HL-60 (cell line): ENCODE data around the gene MTMR11.
A peak's percentile ranks its signal among the peaks of the same experiment; 100 is the strongest.
"Not testable (repeated sequence)": the region's sequence is repeated elsewhere in the genome, so short reads cannot be mapped to it uniquely, and the experiment has no call there.

Experiments used
- DNase-seq, 2 experiments: peaks; one replicate each; pipeline ENCODE4 v3.0.0-alpha.2; 2010 to 2020; ENCODE audit warnings: low read depth in 1 of 2, low spot score in 1 of 2
- H3K27ac ChIP-seq: fragments of 250-450 bp; sonication (Bioruptor Pico); replicated peaks from 2 replicates; pipeline ENCODE4 v1.5.1; 2020; ENCODE audit warnings: mild to moderate bottlenecking, moderate library complexity
- H3K27me3 ChIP-seq: fragments of 250-450 bp; sonication (Bioruptor Pico); 2 replicates; pipeline ENCODE4 v1.5.1; 2021; ENCODE audit warnings: mild to moderate bottlenecking, moderate library complexity; ENCODE audit not compliant: insufficient read depth, poor library complexity, severe bottlenecking
- H3K4me3 ChIP-seq: replicated peaks from 2 replicates; pipeline ENCODE4 v1.5.1; 2011; ENCODE audit warnings: mild to moderate bottlenecking, control low read depth, low read length; ENCODE audit not compliant: insufficient read depth
- CTCF ChIP-seq: IDR thresholded peaks from one replicate; pipeline ENCODE4 v1.5.1; 2011; ENCODE audit warnings: low read length, control low read depth, inconsistent platforms; ENCODE audit not compliant: insufficient read depth
- GABPA ChIP-seq: IDR thresholded peaks from 2 replicates; pipeline ENCODE4 v1.6.1; 2012; ENCODE audit warnings: low read depth
- POLR2AphosphoS5 ChIP-seq: IDR thresholded peaks from 2 replicates; pipeline ENCODE4 v1.6.1; 2012; ENCODE audit warnings: low read depth
- REST ChIP-seq: IDR thresholded peaks from 2 replicates; pipeline ENCODE4 v1.6.1; 2012; ENCODE audit warnings: low read depth; ENCODE audit not compliant: insufficient replicate concordance
- SPI1 ChIP-seq: IDR thresholded peaks from 2 replicates; pipeline ENCODE4 v1.6.1; 2012; ENCODE audit warnings: low read depth, mild to moderate bottlenecking, borderline replicate concordance

The MTMR11 gene

GRCh38 chr1:149888247-149888998 lies 48.3 kb downstream of the MTMR11 start:
- H3K4me3 ChIP-seq: peak overlapping the region; percentile 36
- peak overlapping the region; percentile 98 for H3K27ac ChIP-seq
- peak; percentile 72 to 88 for DNase-seq
- TF ChIP-seq POLR2AphosphoS5 (peak; percentile 59), CTCF (peak; percentile 43), REST (no peak), GABPA (no peak), SPI1 (no peak)
- no peaks in the 10 kb centered on the region for H3K27me3 ChIP-seq

GRCh38 chr1:149887456-149888246 lies 49.0 kb downstream of the MTMR11 start:
- no peaks in the 10 kb centered on the region for H3K27me3 ChIP-seq
- H3K27ac ChIP-seq: peak overlapping the region; percentile 98
- peak overlapping the region; percentile 44 for H3K4me3 ChIP-seq
- peak; percentile 88 to 96 for DNase-seq
- TF ChIP-seq SPI1 (peak; percentile 36; the same call in 1 of the 2 replicates), GABPA (0 out of 2 replicates have a peak, but pooled peaks have one; percentile 1), POLR2AphosphoS5 (peak; percentile 98), CTCF (no peak), REST (peak; percentile 35)

- Histone ChIP-seq H3K4me3 (peak overlapping the region; percentile 44), H3K27ac (peak overlapping the region; percentile 98)
- DNase-seq, H3K27me3 ChIP-seq: not testable (repeated sequence)
- TF ChIP-seq POLR2AphosphoS5: peak; percentile 97
Observed at GRCh38 chr1:149887196-149887455, 49.6 kb downstream of the MTMR11 start.

GRCh38 chr1:149886396-149887195 lies 50.1 kb downstream of the MTMR11 start:
- DNase-seq: peak; percentile 97 to 98
- no peaks in the 10 kb centered on the region for H3K27me3 ChIP-seq
- H3K4me3 ChIP-seq: peak overlapping the region; percentile 44
- peak overlapping the region; percentile 98 for H3K27ac ChIP-seq
- TF ChIP-seq REST (peak; percentile 9), GABPA (0 out of 2 replicates have a peak, but pooled peaks have one; percentile 15), POLR2AphosphoS5 (peak; percentile 92), SPI1 (no peak), CTCF (no peak)
